ENCODE data around the gene HAPLN3. TPM values are rescaled to one million over a fixed set of nuclear protein-coding genes. Genes with fewer than 3 reads are reported as not detected.

HAPLN3 gene
- total and polyA plus RNA-seq, 10 of the 15 experiments (the other 5 are each of a cell fraction or from before 2014, with no cell fraction given) = 0.20 to 5.0 (median 1.4) TPM; not detected in 1

DNA sequence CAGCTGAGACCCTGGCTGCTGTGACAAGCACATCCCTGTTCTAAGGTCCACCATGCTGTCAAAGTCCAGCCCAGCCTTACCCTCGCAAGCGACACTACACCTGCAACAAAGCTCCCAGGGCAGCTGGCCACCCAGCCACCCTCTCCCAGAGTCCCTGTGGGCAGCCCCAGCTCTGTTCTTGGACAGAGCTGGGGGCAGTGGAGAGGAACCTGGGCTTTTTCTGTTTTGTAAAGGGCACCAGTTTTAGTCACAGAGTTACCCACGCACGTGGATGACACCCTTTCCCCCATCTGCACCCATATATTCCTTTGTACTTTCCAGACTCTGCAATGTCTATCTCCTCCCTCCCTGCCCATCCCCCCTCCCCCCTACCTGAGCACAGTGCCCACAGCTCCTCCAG, 53.2 kb downstream of the HAPLN3 start (continued):
- TF ChIP-seq SREBF1 (IDR thresholded peaks at IDR 0.05; ENCODE audit: low read length) = no peak
- TF ChIP-seq, protein P1, sequence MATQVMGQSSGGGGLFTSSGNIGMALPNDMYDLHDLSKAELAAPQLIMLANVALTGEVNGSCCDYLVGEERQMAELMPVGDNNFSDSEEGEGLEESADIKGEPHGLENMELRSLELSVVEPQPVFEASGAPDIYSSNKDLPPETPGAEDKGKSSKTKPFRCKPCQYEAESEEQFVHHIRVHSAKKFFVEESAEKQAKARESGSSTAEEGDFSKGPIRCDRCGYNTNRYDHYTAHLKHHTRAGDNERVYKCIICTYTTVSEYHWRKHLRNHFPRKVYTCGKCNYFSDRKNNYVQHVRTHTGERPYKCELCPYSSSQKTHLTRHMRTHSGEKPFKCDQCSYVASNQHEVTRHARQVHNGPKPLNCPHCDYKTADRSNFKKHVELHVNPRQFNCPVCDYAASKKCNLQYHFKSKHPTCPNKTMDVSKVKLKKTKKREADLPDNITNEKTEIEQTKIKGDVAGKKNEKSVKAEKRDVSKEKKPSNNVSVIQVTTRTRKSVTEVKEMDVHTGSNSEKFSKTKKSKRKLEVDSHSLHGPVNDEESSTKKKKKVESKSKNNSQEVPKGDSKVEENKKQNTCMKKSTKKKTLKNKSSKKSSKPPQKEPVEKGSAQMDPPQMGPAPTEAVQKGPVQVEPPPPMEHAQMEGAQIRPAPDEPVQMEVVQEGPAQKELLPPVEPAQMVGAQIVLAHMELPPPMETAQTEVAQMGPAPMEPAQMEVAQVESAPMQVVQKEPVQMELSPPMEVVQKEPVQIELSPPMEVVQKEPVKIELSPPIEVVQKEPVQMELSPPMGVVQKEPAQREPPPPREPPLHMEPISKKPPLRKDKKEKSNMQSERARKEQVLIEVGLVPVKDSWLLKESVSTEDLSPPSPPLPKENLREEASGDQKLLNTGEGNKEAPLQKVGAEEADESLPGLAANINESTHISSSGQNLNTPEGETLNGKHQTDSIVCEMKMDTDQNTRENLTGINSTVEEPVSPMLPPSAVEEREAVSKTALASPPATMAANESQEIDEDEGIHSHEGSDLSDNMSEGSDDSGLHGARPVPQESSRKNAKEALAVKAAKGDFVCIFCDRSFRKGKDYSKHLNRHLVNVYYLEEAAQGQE (IDR thresholded peaks at IDR 0.05; ENCODE audit: low read depth, low read length) = no peak
- TF ChIP-seq, protein P2, sequence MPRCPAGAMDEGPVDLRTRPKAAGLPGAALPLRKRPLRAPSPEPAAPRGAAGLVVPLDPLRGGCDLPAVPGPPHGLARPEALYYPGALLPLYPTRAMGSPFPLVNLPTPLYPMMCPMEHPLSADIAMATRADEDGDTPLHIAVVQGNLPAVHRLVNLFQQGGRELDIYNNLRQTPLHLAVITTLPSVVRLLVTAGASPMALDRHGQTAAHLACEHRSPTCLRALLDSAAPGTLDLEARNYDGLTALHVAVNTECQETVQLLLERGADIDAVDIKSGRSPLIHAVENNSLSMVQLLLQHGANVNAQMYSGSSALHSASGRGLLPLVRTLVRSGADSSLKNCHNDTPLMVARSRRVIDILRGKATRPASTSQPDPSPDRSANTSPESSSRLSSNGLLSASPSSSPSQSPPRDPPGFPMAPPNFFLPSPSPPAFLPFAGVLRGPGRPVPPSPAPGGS (IDR thresholded peaks at IDR 0.05; ENCODE audit: borderline replicate concordance, insufficient read depth, low read depth, low read length, poor library complexity, severe bottlenecking) = no peak

- CTCF ChIA-PET = no interaction called here
- H3K4me2 ChIP-seq (ENCODE audit: control insufficient read depth, insufficient read depth) = no peak overlapping the region
- FAIRE-seq = no peak
- no peaks in the 10 kb centered on the region; a peak in 2 of 4 replicates for H3K27me3 ChIP-seq (replicated peaks in 1 of 2; ENCODE audit: control insufficient read depth in 2 of 2, insufficient read depth in 2 of 2, low read length in 1 of 2)
- SMC1A ChIA-PET (ENCODE audit: uncharacterized antibody, unreplicated experiment) = interaction anchor here (0.6 kb wide), 1 partner anchor 18 kb away, joined by 3 read pairs; no protein-coding TSS in a partner anchor
- no TSS peak for BruUV-seq (replicated peaks)
- no peaks in the 10 kb centered on the region for H3K9me3 ChIP-seq (replicated peaks; ENCODE audit: control insufficient read depth, insufficient read depth, low read length)
- H3K36me3 ChIP-seq (ENCODE audit: control insufficient read depth in 2 of 2, insufficient read depth in 2 of 2, low read length in 1 of 2) = no peaks in the 10 kb centered on the region
- no peak overlapping the region for H3K4me3 ChIP-seq
- ATAC-seq = no peak
- no peak overlapping the region for H3K27ac ChIP-seq (ENCODE audit: control insufficient read depth, insufficient read depth)
- intact Hi-C loops (cut with micrococcal nuclease; ENCODE audit: unreplicated experiment) = no loop called here
- H3K9ac ChIP-seq (ENCODE audit: control insufficient read depth, insufficient read depth, low read length) = no peak overlapping the region
- no peak for DNase-seq (ENCODE audit: low read depth, low spot score)
- RAD21 ChIA-PET (ENCODE audit: unreplicated experiment) = no interaction called here
- H3K79me2 ChIP-seq (ENCODE audit: control insufficient read depth, insufficient read depth, low read length) = no peaks in the 10 kb centered on the region
- H4K20me1 ChIP-seq (ENCODE audit: control insufficient read depth, insufficient read depth) = no peaks in the 10 kb centered on the region
- POLR2A ChIA-PET = no interaction called here
- TF ChIP-seq POU2F2 (IDR thresholded peaks at IDR 0.05; ENCODE audit: borderline replicate concordance, low read depth, low read length) (peak; percentile 78; the same call in 1 of the 3 replicates), BHLHE40 (IDR thresholded peaks at IDR 0.05; ENCODE audit: borderline replicate concordance in 1 of 2, low read depth in 2 of 2, low read length in 1 of 2) (no peak), ZBTB40 (IDR thresholded peaks at IDR 0.05; ENCODE audit: borderline replicate concordance) (peak; percentile 77)
- in situ Hi-C loops (cut with MboI) = no loop called here
- 0% methylated on average over 1 of the region's 1 CpG for WGBS (ENCODE audit: insufficient coverage, insufficient replicate concordance, low lambda C conversion rate, missing lambda C conversion rate)
- H3K4me1 ChIP-seq (ENCODE audit: control insufficient read depth, insufficient read depth, low read length) = no peaks in the 10 kb centered on the region
- H2AFZ ChIP-seq (ENCODE audit: control insufficient read depth, low read depth, low read length) = no peak overlapping the region
These were observed 54.1 kb downstream of the HAPLN3 start for GRCh38 chr15:88841236-88841635.
